ENCODE data around the gene STK39.
"Not testable (repeated sequence)": the region's sequence is repeated elsewhere in the genome, so short reads cannot be mapped to it uniquely, and the experiment has no call there.

Gene STK39

GRCh38 chr2:168085801-168086361 is 161.5 kb downstream of the STK39 start:
- DNase-seq (ENCODE audit: low spot score), result no peak

GRCh38 chr2:168084288-168084687 is 163.1 kb downstream of the STK39 start:
- DNase-seq (ENCODE audit: low spot score), result no peak

GRCh38 chr2:168081452-168081851 is 165.9 kb downstream of the STK39 start:
- DNase-seq (ENCODE audit: low spot score), result not testable (repeated sequence)

- no peak for DNase-seq (ENCODE audit: low spot score)
Observed at GRCh38 chr2:168079236-168079635, 168.2 kb downstream of the STK39 start.

- DNase-seq (ENCODE audit: low spot score), result no peak
Observed at GRCh38 chr2:168076731-168077130, 170.7 kb downstream of the STK39 start.

GRCh38 chr2:168075446-168075845 is 171.9 kb downstream of the STK39 start:
- DNase-seq (ENCODE audit: low spot score), result no peak

GRCh38 chr2:168072626-168073303 is 174.6 kb downstream of the STK39 start:
- DNase-seq (ENCODE audit: low spot score), result no peak

- DNase-seq (ENCODE audit: low spot score), result no peak
Observed at GRCh38 chr2:168064011-168064998, 183.1 kb downstream of the STK39 start.

GRCh38 chr2:168062936-168063335 is 184.5 kb downstream of the STK39 start:
- no peak for DNase-seq (ENCODE audit: low spot score)

- DNase-seq (ENCODE audit: low spot score), result no peak
Observed at GRCh38 chr2:168062054-168062453, 185.3 kb downstream of the STK39 start.

- no peak for DNase-seq (ENCODE audit: low spot score)
Observed at GRCh38 chr2:168060986-168061750, 186.2 kb downstream of the STK39 start.

- DNase-seq (ENCODE audit: low spot score), result no peak
Observed at GRCh38 chr2:168059758-168060157, 187.6 kb downstream of the STK39 start.

GRCh38 chr2:168058675-168059074 is 188.7 kb downstream of the STK39 start:
- no peak for DNase-seq (ENCODE audit: low spot score)

- DNase-seq (ENCODE audit: low spot score), result no peak
Observed at GRCh38 chr2:168056242-168056787, 191.1 kb downstream of the STK39 start.

GRCh38 chr2:168054657-168055056 is 192.7 kb downstream of the STK39 start:
- no peak for DNase-seq (ENCODE audit: low spot score)

- DNase-seq (ENCODE audit: low spot score), result no peak
Observed at GRCh38 chr2:168053676-168054075, 193.7 kb downstream of the STK39 start.

GRCh38 chr2:168052773-168053172 is 194.6 kb downstream of the STK39 start:
- no peak for DNase-seq (ENCODE audit: low spot score)

- DNase-seq (ENCODE audit: low spot score), result no peak
Observed at GRCh38 chr2:168050377-168050776, 197.0 kb downstream of the STK39 start.

- no peak for DNase-seq (ENCODE audit: low spot score)
Observed at GRCh38 chr2:168049609-168050008, 197.8 kb downstream of the STK39 start.

GRCh38 chr2:168047091-168047690 is 200.2 kb downstream of the STK39 start:
- DNase-seq (ENCODE audit: low spot score), result no peak

- DNase-seq (ENCODE audit: low spot score), result no peak
Observed at GRCh38 chr2:168044579-168044978, 202.8 kb downstream of the STK39 start.

Data from ecto neural progenitor cell (in vitro differentiated cells).